ENCODE measurements around the gene TM9SF1.
"Not testable (repeated sequence)": the region's sequence is repeated elsewhere in the genome, so short reads cannot be mapped to it uniquely, and the experiment has no call there.

Gene TM9SF1

GRCh38 chr14:24222987-24223386 is 27.7 kb upstream of the TM9SF1 start:
- DNase-seq: not testable (repeated sequence)

DNA sequence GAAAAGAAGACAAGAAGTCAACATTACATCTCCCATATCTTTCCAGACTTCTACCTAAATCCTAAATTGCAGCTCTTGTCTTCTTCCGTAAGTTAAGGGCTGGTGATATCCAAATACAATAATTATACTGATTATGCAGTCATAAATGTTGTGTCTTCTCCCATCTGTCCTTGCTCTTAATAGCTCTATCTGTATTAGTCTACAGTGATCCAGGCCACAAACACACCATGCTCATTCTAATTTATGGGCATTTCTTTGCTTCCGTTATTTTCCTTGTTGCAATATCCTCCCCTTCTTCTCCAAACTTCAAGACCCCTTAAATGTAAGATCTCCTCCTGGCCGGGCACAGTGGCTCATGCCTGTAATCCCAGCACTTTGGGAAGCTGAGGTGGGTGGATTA is 24.3 kb upstream of the TM9SF1 start:
- no peak for DNase-seq

DNA sequence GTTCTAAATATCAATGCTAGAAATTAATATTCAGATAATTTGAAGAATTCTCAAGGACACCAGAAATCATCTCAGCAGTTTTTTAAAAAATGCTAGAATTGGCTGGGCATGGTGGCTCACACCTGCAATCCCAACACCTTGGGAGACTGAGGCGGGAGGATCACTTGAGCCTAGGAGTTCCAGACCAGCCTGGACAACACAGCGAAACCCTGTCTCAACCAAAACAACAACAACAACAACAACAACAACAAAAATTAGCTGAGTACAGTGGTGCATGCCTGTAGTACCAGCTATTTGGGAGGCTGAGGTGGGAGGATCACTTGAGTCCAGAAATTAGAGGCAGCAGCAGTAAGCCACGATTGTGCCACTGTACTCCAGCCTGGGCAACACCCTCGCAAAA is 23.8 kb upstream of the TM9SF1 start:
- no peak for DNase-seq

DNA sequence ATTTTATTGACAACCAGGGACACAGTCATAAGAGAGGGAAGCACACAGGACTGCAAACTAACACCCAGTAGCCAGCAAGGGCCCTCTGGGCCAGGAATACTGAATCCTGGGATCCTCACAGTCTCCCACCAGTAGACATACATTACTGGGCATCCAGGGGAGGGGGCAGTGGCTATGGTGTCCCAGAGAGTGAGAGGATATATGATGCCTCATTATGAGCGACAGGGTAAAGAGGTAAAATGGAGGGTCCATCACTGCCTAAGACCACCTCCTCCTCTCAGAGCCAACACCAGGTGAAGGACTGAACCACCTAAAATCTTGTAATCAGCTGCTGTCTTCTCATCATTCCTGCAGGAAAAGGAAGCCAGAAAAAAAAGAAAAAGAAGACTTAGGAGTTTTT is 21.6 kb upstream of the TM9SF1 start:
- DNase-seq: not testable (repeated sequence)

DNA sequence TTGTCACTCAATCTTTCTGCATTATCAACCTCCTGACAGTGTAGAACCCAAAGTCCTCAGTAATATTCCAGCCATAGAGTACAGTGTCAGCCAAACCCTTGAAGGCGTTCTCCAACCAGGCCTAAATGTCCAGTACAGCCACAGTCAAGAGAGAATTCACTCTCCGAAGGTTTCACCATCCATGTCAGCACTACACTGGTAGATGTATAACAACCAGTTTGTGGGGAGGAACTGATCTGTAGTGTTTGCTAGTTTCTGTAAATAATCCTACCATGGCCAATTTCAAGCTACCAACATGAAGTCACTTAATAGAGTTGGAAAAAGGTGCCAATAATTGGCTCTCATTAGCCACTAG is 21.1 kb upstream of the TM9SF1 start:
- no peak for DNase-seq

DNA sequence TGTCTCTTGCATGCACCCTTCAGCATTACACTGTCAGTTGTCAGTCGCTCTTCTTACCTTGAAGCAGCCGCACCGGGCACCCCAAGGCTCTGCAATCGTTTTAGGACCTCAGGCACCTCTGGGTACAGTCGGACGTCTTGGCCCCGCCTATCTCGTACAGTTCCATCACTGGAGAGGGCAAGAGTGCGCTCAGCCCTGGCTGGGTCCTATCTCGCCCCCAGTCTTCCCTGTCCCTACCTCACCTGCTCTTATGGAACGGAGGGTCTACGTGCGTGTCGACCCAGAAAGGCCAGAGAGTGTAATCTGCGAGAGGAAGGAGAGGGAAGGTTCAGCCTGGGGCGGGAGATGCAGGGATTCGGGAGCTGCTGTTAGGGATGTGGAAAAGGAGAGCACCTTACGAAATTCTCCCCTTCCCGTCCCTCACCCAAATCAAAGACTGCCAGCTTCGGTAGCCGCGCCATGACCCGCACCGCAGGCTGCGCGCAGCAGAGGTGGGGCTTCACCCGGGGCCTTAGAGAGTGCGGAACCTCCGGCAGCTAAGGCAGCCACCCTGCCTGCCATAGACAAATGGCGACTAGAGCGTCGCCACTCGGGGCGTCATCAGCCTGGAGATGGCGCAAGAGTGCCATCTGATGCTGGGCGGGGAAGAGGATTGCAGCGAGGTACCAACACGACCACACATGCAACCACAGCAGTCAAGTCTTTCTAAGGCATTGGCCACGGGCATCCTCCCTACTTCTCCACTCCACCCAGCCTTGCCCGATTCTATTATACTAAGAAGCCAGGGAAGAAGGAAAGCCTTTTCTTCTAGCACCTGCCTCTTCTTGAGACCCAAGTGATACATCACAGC is 20.5 kb upstream of the TM9SF1 start, which contains the start of gene MDP1:
TSS of gene MDP1 (minus strand) at position 572 of the 850 bp plus-strand sequence. CDS start at position 461, 111 bp downstream.
- DNase-seq: peak; percentile 83

GRCh38 chr14:24213866-24214662 is 18.8 kb upstream of the TM9SF1 start:
- DNase-seq: no peak

- peak; percentile 96 for DNase-seq
These were observed 18.0 kb upstream of the TM9SF1 start, which contains the start of gene CHMP4A for GRCh38 chr14:24212924-24213865. Gene CHMP4A, minus strand, starts transcription at chr14:24213488. Its CDS starts 49 bp downstream, at chr14:24213439.

DNA sequence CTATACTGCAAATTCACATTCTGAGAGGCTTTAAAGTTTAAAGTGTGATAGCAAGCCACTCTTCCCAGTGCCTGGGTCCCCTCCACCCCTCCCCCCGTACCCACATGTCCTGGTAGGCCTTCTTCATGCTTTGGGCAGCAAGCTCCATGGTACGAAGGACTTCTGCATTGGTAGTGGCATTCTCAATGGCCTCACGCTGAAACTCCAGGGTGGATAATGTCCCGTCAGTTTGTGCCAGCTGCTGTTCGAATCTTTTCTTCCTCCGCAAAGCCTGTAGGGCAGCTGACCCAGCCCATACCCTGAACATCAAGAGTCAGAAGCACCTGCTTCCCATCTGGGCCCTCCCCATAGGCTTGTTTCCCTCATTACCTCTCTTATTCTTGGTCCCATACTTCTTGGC is 16.1 kb upstream of the TM9SF1 start:
- DNase-seq: no peak

DNA sequence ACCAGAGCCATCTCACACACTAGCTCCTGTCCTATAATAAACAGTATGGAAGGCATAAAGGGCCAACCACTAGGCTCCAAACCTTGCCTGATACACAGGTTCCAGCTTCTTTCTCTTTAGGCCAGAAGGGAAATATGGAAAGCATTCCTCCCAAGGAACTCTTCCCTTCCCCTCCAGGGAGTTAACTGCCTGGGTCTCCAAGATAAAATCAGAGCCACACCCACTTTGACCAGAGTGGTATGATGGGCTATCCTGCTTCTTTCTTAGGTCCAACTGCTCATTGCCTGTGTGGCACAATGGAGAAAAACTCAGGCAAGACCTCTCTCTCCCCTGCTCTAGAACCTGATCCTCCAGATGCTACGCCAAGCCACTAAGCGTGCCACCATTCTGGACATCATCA is 12.4 kb upstream of the TM9SF1 start:
- DNase-seq: no peak

GRCh38 chr14:24207104-24207551 is 11.9 kb upstream of the TM9SF1 start:
- DNase-seq: no peak

DNA sequence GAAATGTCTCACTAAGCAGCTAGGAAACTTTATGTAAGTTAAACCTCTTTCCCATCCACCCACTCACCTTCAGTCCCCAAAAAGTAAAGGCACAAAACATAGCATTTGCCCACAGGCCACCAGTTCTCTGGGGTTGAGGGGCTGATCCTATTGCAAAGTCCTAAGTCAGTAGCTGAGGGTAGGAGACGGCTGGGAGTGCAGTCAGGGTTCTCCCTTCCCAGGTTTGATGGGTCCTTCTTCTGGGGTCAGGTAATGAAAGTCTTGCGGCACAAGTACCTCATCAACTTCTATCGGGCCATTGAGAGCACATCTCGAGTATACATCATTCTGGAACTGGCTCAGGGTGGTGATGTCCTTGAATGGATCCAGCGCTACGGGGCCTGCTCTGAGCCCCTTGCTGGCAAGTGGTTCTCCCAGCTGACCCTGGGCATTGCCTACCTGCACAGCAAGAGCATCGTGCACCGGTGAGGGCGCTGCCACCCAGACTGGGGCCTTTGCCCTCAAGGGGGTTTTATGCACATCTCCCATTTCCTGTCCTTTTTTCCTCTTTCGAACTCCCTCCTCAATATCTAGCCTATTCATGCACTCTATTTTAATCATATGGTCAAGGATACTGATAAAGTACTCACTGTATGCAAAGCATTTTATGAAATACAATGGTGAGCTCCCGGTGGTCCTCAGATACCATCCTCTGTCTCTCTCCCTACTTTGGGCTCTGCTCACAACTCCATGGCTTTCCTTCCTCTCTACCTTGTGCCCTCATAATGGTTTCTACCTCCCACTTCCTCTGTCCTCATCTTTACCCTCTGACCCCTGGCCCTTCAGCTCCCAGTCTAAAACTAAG is 11.2 kb upstream of the TM9SF1 start:
- DNase-seq: no peak

GRCh38 chr14:24204163-24205146 is 9.2 kb upstream of the TM9SF1 start:
- no peak for DNase-seq

DNA sequence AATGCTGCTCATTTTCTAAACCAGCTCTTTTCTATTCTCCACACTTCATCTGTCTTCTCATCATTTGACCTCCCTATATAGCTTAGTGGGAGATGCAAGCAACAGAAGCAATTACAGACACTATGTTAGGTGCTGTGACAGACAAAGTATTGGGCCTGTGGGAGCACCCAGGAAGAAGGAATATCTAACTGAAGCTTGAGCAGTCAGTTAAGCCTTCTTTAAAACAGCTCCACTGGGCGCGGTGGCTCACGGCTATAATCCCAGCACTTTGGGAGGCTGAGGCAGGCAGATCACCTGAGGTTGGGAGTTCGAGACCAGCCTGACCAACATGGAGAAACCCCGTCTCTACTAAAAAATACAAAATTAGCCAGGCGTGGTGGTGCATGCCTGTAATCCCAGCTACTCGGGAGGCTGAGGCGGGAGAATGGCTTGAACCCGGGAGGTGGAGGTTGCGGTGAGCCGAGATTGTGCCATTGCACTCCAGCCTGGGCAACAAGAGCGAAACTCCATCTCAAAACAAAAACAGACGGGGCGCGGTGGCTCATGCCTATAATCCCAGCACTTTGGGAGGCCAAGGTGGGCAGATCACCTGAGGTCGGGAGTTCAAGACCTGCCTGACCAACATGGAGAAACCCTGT is 8.1 kb upstream of the TM9SF1 start:
- DNase-seq: not testable (repeated sequence)

- DNase-seq: not testable (repeated sequence)
These were observed 7.3 kb upstream of the TM9SF1 start for GRCh38 chr14:24202538-24202937.

DNA sequence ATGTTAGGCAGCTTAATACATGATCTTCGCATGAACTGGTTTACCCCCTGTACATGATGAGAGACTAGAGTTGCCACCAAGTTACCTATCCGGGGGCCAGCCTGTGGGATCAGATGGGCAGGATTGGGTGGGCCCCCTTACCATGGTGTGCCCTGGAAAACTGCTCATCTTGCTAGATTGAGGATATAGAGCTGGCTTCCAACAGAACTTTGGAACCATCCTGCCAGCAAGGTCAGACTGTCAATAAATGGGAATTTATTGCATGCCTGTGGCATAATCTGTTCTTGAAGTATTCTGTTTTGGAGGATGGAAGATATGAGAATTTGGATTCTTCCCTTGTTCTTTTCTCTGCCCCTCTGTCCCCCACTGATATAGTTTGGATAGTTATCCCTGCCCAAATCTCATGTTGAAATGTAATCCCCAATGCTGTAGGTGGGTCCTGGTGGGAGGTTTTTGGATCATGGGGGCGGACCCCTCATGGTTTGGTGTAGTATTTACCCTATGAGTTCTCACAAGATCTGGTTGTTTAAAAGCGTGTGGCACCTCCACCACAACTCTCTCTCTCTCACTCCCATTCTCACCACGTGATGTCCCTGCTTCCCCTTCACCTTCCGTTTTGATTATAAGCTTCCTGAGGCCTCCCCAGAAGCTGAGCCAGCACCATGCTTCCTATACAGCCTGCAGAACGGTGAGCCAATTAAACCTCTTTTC is 3.7 kb upstream of the TM9SF1 start:
- DNase-seq: no peak

DNA sequence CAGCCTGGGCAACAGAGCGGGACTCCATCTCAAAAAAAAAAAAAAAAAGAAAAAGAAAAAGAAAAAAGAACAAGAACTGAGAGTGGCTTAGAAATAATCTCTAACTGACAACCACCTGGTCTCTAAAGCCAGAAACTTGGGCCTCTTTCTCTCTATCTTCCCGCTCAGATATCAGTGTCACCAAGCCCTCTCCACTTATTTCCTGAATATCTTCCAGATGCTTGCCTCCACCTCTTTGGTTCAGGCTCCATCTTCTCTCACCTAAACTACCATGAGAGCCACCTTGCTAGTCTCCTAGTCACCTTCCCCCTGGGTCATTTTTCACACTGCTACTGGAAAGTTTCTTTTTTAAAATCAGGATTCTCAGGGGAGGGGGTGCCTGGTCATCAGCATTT is 1.8 kb upstream of the TM9SF1 start:
- DNase-seq: no peak

- DNase-seq: no peak
These were observed 1.1 kb upstream of the TM9SF1 start for GRCh38 chr14:24196071-24197055.
